GM19397 (cell line): ENCODE measurements around the gene AHRR.
A peak's percentile ranks its signal among the peaks of the same experiment; 100 is the strongest.

Experiments used
- ATAC-seq: cut with Tn5 transposase; IDR thresholded peaks from one replicate; pipeline ENCODE4 v1.9.1; 2021; ENCODE audit warnings: mild to moderate bottlenecking, moderate library complexity; ENCODE audit not compliant: unreplicated experiment

The AHRR gene

DNA sequence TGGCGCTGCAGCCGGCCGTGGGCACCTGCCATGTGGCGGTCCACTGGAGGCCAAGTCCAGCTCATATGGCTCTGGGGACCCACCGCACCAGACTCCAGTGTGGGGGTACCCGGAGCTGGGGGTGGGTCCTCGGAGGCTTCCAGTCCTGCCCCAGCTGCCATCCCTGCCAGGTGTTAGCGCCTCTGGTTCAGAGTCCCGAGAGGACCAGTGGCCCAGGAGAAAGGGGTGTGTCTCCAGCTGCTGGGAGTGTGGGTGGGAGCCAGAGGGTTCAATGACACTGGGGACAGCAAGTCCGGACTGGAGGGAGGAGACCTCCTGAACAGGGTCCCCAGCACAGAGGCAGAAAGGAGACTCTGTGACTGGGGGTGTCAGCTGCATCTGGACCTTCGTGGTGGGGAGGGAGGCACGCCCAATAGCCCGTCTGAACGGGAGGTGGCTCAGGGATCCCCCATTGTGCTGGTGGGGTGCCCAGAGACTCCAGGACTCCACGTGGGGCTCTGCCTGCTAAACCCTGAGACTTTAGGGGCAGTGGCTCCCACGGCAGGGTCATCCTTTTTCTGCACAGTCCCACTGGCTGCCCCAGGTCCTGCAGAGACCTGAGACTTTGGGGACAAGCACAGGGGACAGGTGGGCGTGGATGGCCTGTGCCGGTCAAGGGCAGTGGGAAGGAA lies 2.4 kb upstream of the AHRR start:
- no peak for ATAC-seq

DNA sequence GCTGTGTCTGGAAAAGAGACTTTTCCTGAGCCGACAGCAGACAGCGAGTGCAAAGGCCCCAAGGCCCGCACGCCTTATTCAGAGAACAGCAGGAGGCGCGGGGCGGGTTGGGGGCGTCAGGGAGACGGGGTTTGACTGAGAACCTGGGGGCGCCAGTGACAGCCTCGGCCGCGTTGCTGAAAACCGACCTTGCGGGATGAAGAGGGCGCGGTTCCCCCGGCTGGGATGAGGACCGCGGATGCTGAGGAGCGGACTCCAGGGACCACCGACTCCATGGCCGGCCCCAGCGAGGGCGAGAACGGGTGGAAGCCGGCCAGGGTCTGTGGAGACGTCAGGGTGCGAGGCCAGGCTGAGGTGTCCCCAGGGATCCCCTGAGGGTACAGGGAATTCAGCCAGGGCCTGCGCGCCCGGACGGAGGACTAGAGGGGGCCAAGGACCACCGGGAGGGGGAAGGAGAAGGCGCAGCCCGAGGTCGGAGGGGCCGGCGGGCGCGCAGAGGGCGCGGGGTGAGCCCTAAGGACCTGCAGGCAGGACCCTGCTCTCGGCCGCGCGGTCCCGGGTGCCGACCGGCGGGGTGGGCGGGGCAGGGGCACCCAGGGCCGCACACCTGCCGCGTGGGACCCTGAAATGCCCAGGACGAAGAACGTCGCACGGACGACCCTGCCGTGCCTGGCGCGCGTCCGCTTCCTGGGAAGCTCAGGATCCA lies 837 bp upstream of the AHRR start:
- ATAC-seq = no peak

DNA sequence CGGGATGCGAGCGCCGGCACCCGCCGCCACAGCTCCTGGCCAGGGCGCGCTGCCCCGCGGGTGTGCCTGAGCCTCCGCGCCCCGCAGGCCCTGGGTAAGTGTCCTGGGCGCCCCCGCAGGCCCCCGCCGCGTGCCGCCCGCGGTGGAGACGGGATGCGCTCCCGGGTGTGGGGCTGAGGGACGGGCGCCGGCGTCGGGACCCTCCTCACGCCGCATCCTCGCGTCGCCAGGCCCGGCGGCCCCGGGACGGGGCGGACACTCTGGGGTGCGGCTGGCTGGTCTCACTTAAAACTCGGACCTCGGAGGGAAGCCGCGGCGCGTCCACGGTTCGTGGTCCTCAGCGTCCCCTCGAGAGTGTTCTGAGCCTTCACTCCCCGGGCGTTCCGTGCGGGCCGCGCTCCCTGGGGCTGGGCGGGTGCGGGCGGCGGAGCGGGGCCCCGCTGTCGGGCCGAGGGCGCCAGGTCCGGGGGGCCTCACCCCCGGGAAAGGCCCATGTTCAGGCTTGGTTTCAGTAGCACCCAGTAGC lies 275 bp downstream of the AHRR start:
- ATAC-seq = peak; percentile 22

DNA sequence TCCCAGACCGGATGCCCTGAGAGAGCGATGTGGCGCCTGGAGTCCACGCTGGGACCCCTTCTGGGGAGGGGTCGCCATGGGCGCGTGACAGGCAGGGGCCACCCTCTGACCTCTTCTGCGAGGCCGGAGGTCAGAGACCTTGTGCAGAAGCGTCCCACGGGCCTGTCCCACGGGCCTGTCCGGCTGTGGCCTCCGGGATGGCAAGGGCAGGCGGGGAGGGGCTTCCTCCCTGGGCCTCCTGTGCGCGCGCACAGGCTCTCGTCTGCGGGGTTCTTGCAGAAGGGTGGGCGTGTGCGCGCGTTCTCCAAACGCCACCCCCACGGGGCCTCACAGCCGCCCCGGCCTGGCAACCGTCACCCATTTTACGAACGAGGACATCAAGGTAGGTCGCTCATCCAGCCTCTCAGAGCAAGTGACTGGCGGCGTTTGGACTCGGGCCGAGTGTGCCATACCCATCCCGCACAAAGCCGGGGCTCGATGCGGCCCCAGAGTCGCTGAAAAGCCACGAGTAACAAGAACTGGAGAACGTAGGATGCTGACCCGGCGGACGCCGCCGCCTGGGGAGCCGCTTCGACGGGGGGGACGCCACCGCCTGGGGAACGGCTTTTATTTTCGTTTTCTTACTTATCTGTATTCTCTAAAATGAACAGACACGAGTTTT lies 897 bp downstream of the AHRR start:
- no peak for ATAC-seq

DNA sequence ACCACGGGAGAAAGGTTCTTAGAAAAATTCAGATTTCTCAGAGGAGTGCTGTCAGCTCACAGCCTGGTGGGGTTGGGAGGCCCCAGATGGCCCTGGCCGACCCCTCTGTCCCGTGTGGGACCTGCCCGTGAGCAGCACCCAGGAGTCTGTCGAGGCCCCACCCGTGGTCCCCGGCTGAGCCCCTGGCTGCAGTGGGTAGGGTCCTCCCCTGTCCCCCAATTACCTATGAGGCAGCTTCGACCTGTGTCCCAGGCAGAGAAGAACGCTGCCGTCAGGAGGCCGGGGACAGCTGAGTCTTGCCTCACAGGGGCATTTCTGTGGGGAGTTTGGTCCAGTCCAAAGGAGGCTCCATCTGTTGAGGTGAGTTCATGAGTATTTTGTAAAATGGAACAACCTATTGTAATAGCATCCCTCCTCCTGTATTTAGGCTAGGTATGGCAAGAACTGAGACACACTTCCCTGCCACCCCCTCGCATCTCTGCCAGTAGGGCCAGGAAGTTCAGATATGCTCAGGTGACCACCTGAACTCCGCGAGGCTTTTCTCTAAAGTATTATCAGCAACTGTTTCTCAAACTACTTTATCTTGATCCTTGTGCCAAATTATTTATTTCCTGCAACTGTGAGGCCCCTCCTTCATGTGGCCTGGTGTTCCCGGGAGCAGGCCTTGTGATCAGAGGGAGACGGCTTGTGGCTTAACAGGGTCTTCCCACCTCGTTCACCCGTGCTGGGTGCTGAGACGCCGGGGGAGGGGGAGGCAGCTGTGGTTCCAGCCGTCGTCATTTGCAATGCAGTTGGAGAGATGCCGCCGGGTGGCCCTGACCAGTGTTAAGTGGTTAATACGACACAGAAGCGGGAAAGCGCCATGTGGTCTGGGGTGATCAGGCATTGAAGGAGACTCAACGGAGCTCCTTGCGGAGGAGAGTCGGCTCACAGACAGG lies 1.7 kb downstream of the AHRR start:
- no peak for ATAC-seq

DNA sequence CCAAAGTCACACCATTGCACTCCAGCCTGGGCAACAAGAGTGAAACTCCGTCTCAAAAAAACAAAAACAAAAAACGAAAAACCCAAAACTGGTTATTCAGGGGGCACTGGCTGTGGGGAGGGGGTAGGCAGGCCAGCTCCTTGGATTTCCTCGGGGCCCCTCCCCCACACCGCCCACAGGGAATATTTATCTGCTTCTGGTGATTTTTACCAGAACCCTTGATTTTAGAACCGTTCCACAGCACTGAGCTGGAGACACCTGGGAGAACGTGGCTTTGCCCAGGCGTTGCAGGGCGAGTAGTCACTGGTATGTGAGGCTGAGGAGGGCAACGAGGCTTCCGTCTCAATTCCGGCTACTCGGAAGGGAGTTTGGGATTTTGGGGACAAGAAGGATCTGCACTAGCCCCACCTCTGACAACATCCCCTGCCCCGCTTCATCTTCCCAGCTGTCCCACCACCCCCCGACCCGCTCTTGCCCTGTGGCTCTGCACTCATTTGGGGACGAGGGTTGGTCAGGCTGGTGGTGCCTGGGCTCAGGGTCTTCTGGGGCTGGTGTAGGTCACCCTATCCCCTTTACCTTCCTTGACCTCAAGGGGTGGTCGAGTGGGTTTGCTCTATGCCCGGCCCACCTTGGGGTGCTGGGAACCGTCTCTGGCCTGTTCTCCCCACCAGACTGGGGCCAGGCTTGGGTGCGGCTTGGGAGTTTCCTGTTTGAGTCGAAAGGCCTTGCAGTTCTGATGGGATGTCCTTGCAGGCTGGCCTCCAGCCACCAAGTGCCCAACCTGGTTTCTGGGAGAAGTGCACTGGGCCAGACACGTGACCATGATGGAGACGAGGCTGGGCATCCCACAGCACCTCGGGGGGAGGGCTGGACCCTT lies 3.5 kb downstream of the AHRR start:
- no peak for ATAC-seq

DNA sequence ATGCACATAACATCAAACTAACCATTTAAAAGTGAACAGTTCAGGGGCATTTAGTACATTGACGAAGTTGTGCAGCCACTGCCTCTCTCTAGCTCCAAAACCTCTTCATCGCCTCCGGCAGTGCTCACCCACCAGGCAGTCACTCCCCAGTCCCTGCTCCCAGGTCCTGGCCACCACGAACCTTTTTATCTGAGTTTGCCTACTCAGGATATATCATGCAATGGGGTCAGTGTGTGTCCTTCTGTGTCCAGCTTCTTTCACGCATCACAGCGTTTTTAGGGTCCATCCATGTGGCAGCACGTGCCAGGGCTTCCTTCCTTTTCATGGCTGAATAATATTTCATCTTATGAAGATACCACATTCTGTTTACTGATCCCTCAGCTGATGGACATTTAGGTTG lies 4.6 kb downstream of the AHRR start:
- no peak for ATAC-seq

DNA sequence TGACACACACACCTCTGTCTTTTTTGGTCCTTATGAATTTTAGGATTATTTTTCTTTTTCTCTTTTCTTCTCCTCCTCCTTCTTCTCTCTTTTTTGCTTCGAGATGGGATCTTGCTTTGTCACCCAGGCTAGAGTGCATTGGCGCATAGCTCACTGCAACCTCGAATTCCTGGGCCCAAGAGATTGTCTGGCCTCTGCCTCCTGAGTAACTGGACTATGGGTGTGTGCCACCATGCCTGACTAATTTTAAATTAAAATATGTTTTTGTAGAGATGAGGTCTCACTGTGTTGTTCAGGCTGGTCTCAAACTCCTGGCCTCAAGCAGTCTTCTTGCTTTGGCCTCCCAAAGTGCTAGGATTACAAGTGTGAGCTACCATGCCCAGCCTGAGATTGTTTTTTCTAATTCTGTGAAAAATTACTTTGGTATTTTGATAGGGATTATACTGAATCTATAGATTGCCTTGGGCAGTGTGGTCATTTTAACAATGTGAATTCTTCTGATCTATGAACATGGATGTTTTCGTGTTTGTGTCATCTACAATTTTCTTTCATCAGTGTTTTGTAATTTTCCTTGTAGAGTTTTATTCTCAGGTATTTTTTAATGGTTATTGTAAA lies 7.7 kb downstream of the AHRR start:
- no peak for ATAC-seq

DNA sequence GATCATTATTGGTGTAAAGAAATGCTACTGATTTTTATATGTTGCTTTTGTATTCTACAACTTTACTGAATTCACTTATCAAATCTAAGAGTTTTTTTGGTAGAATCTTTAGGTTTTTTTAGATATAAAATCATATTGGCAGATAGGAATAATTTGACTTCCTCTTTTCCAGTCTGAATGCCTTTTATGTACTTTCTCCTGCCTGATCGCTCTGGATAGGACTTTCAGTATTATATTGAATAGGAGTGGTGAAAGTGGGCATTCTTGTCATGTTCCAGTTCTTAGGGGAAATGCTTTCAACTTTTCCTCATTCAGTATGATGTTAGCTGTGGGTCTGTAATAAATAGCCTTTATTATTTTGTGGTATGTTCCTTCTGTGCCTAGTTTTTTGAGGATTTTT lies 8.3 kb downstream of the AHRR start:
- ATAC-seq = no peak

DNA sequence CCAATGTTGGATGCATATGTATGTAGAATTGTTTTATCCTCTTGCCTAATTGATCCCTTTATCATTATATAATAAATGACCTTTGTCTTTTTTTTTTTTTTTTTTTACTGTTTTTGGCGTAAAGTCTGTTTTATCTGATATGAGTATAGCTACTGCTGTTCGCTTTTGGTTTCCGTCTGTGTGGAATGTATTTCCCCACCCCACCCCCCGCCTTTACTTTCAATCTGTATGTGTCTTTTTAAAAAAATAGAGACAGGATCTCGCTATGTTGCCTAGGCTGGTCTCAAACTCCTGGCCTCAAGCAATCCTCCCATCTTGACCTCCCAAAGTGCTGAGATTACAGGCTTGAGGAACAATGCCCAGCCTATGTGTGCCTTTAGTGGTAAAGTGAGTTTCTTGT lies 11.3 kb downstream of the AHRR start:
- ATAC-seq = no peak

DNA sequence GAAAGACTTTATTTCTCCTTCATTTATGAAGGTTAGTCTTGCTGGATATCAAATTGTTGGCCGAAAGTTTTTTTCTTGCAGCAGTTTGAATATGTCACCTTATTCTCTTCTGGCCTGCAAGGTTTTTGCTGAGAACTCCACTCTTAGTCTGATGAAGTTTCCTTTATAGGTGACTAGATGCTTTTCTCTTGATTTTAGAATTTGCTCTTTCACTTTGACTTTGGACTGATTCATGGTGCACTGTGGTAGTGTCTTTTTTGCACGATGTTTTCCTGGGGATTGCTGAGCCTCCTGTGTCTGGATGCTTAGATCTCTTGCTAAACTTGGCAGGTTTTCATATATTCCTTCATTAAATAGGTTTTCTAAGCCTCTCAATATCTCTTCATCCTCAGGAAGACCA lies 12.4 kb downstream of the AHRR start:
- ATAC-seq = no peak

DNA sequence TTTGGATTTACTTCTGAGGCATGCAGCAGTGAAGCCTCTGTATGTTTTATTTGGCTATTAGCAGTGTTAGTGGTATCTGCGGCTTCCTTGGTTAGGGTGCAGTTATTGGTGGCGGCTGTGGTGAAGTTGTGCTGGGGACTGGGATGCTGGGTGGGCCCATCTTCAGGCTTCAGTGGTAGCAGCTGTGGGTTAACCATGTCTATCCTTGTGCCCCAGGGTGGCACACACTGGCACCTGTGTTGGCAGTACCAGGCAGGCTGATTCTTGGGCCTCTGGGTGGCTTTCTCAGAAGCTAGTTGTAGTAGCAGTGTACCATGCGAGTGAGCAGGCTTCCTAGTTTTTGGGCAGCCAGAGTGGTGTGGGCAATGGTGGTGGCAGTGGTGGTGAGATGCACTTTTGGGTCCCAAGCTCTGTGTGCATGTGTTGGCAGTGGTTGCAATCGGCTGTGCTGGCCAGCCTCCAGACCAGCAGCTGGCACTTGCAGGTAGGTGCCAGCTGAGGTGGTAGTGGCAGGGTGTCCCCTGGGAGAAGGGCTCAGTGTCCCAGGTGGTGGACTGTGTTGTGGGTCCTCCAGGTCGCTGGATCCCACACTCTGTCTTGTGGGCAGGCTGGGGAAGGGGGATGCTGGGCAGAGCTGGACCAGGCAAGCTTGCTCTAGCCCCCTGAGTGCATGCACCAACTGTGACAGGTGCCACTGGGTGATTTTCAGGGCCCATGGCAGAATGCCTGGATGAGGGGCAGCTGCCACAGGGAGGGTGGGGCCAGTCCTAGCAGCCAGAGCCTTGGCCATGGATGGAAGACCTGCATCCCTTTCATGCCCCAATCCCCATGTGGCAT lies 13.6 kb downstream of the AHRR start:
- ATAC-seq = no peak

DNA sequence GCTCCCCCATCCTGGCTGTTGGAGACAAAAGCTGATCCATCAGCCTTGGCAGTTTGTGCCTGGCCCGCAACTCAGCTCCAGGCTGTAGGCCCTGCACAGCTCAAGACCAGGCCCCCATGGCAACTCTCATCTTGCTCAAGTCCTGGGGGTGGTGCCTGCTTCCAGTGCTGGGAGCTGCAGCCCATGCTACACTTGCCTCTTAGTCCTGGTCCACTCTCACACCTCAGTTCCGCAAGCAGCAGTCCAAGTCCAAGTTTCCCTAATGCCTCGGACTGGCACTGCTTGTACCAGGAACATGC lies 14.2 kb downstream of the AHRR start:
- ATAC-seq = no peak

DNA sequence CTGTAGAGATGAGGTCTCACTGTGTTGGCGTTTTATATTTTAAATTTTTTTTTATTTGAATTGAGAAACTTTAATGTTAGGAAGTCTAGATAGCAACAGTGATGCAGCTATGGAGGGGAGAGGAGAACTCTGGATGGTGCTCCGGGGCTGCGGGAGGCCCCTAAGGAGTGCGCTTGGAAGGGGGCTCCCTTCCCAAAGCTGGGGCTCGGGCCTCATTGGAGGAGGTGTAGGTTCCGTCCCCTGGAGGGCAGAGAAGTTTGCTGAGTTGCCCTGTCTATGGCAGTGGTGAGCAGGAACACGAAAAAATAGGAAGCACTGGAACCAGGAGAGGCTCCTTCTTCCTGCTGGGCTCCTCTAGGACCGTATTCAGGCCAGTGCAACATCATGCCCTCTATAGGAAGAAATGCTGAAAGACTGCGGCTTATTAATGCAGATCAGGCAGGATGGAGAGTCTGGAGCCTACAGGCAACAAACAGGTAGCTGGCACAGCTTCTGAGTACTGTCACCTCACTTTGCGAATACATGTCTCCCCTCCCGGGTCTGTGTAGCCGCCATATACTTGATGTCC lies 16.1 kb downstream of the AHRR start:
- no peak for ATAC-seq

DNA sequence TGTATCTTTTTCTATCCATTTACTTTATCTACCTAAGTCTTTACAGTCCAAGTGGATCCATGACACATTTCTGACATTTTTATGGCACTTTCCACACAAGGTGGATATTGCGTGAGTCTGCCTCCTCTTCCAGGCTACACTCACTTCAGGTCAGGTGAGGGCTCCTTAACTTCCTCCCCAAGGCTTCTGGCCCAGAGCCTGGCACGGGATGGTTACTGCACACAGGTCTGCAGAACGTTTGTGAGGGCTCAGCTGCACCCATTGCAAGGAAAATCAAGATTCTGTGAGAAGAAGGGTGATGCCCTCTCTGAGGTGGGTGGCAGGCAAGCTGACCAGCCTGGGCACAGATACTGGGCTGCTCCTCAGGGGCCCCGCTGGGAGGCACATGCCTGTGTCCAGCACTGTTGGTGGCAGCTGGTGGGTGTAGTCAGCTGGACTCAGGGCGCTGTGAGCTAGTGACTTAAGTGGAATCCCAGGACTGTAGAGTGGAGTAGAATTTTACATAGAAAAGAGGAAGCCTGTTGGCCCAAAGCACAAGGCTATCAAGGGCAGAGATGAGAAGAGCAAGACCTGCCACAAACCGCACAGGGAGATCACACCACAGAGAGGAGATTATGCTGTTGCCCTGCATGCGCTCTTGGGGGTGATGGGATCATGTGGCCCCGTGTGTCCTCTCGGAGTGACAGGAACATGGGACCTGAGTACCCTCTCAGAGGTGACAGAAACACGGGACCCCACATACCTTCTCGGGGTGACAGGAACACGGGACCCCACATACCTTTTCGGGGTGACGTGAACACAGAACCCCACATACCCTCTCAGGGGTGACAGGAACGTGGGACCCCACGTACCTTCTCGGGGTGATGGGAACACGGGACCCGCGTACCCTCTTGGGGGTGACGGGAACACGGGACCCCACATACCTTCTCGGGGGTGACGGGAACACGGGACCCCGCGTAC lies 21.3 kb downstream of the AHRR start:
- no peak for ATAC-seq

DNA sequence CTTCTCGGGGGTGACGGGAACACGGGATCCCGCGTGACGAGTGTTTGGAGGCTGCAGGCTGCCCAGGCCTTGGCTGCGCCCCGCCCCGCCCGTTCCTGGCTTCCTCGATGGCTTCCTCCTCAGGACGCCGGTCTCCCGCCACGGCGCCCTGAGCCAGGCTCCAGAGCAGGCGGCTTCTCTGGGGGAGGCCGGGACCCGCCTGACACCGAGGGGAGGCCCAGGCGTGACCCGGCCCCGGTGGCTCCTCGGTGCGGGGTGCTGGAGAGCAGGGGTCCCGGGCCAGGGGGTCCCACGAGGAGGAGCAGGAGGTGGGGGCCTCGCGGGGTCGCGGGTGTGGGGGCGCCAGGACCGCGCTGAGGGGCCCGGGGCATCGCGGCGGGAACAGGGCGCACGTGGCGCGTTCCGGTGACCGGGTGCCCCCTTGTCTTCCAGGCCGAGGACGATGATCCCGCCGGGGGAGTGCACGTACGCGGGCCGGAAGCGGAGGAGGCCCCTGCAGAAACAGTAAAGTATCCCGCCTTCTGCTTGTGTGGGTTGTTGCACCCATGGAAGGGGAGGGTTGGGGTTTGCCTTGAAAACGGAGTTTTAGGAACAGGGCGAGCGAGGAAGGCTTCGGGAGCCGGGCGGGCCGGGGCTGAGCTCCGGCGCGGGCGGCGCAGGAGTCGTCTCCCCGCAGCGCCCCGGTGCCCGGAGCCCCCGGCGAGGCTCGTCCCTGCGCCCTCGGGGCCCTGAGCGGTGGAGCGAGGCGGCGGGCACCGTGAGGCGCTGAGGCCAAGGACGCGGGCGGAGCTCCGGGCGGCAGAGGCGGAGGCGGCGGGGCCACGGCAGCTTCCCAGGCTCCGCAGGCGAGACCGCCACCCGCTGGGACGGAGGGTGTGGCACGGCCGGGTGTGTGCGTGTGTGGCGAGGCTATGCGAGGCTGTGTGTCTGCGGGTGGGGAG lies 22.2 kb downstream of the AHRR start:
- ATAC-seq = peak; percentile 50
